ENCODE data around the gene B3GNT7. TPM values are rescaled to one million over a fixed set of nuclear protein-coding genes. Genes with fewer than 3 reads are reported as not detected.

Gene B3GNT7
- total RNA-seq, 1 experiment from 2014 or later = 8.9 TPM

GRCh38 chr2:231433990-231434389, 38.5 kb downstream of the B3GNT7 start:
- Mint-ChIP-seq H3K36me3 (ENCODE audit: insufficient read depth, unreplicated experiment) (no peaks in the 10 kb centered on the region), H3K4me1 (ENCODE audit: low read depth, unreplicated experiment) (no peaks in the 10 kb centered on the region), H3K27me3 (ENCODE audit: unreplicated experiment) (peaks cover 19% of the 10 kb centered on the region), H3K27ac (ENCODE audit: unreplicated experiment) (no peak overlapping the region), H3K9me3 (ENCODE audit: low read depth, unreplicated experiment) (peaks cover 17% of the 10 kb centered on the region), H3K4me3 (ENCODE audit: low read depth, unreplicated experiment) (no peak overlapping the region)
- TF ChIP-seq CTCF (IDR thresholded peaks at IDR 0.05; ENCODE audit: unreplicated experiment) = no peak
- intact Hi-C loops (cut with micrococcal nuclease; ENCODE audit: unreplicated experiment) = no loop called here
- BruUV-seq (replicated peaks) = no TSS peak
- DNase-seq = no peak
- CTCF ChIA-PET = no interaction called here

GRCh38 chr2:231436957-231437356, 41.4 kb downstream of the B3GNT7 start:
- no peak overlapping the region for H3K27ac Mint-ChIP-seq (ENCODE audit: unreplicated experiment)
- peaks cover 3% of the 10 kb centered on the region for H3K9me3 Mint-ChIP-seq (ENCODE audit: low read depth, unreplicated experiment)
- H3K4me1 Mint-ChIP-seq (ENCODE audit: low read depth, unreplicated experiment) = no peaks in the 10 kb centered on the region
- BruUV-seq (replicated peaks) = no TSS peak
- no peak for DNase-seq
- CTCF ChIA-PET = interaction anchor here (0.6 kb wide), 1 partner anchor 1359 kb away, joined by 3 read pairs; no protein-coding TSS in a partner anchor
- H3K36me3 Mint-ChIP-seq (ENCODE audit: insufficient read depth, unreplicated experiment) = no peaks in the 10 kb centered on the region
- no peak overlapping the region for H3K4me3 Mint-ChIP-seq (ENCODE audit: low read depth, unreplicated experiment)
- TF ChIP-seq CTCF (IDR thresholded peaks at IDR 0.05; ENCODE audit: unreplicated experiment) = no peak
- intact Hi-C loops (cut with micrococcal nuclease; ENCODE audit: unreplicated experiment) = no loop called here
- no peaks in the 10 kb centered on the region for H3K27me3 Mint-ChIP-seq (ENCODE audit: unreplicated experiment)

GRCh38 chr2:231449503-231450054, 54.1 kb downstream of the B3GNT7 start:
- CTCF ChIA-PET = no interaction called here
- no peaks in the 10 kb centered on the region for H3K9me3 Mint-ChIP-seq (ENCODE audit: low read depth, unreplicated experiment)
- H3K4me1 Mint-ChIP-seq (ENCODE audit: low read depth, unreplicated experiment) = no peaks in the 10 kb centered on the region
- intact Hi-C loops (cut with micrococcal nuclease; ENCODE audit: unreplicated experiment) = no loop called here
- no peaks in the 10 kb centered on the region for H3K27me3 Mint-ChIP-seq (ENCODE audit: unreplicated experiment)
- H3K4me3 Mint-ChIP-seq (ENCODE audit: low read depth, unreplicated experiment) = no peak overlapping the region
- peaks cover 42% of the 10 kb centered on the region for H3K36me3 Mint-ChIP-seq (ENCODE audit: insufficient read depth, unreplicated experiment)
- H3K27ac Mint-ChIP-seq (ENCODE audit: unreplicated experiment) = no peak overlapping the region
- BruUV-seq (replicated peaks) = no TSS peak
- TF ChIP-seq CTCF (IDR thresholded peaks at IDR 0.05; ENCODE audit: unreplicated experiment) = no peak
- DNase-seq = no peak

GRCh38 chr2:231450548-231450989, 55.1 kb downstream of the B3GNT7 start:
- Mint-ChIP-seq H3K27me3 (ENCODE audit: unreplicated experiment) (no peaks in the 10 kb centered on the region), H3K9me3 (ENCODE audit: low read depth, unreplicated experiment) (no peaks in the 10 kb centered on the region), H3K4me3 (ENCODE audit: low read depth, unreplicated experiment) (no peak overlapping the region), H3K36me3 (ENCODE audit: insufficient read depth, unreplicated experiment) (peaks cover 52% of the 10 kb centered on the region), H3K4me1 (ENCODE audit: low read depth, unreplicated experiment) (no peaks in the 10 kb centered on the region), H3K27ac (ENCODE audit: unreplicated experiment) (peak overlapping the region; percentile 42)
- intact Hi-C loops (cut with micrococcal nuclease; ENCODE audit: unreplicated experiment) = no loop called here
- no peak for DNase-seq
- CTCF ChIA-PET = interaction anchor here (2.7 kb wide), 1 partner anchor 223 kb away, joined by 22 read pairs; no protein-coding TSS in a partner anchor
- BruUV-seq (replicated peaks) = no TSS peak
- TF ChIP-seq CTCF (IDR thresholded peaks at IDR 0.05; ENCODE audit: unreplicated experiment) = no peak

Small RNA genes within 50 kb of the gene (microRNA-seq; reads per million reads assigned to microRNA genes)
- not detected for gene MIR4777

Other genes with a start within 250 kb of the B3GNT7 start
- gene ARMC9, start 197.1 kb upstream of the B3GNT7 start, total RNA-seq (2022) = 12.8 and 13.6 TPM in 2 replicates
- 694 and 719 TPM in 2 replicates for gene NCL, start 68.8 kb downstream of the B3GNT7 start, total RNA-seq (2022)
- not detected in 2 replicates for gene NMUR1, start 134.7 kb downstream of the B3GNT7 start, total RNA-seq (2022)
- not detected in 2 replicates for gene TEX44, start 197.2 kb downstream of the B3GNT7 start, total RNA-seq (2022)